CD8-positive, alpha-beta memory T cell (primary cell): ENCODE data around the gene ATP9A. TPM values are rescaled to one million over a fixed set of nuclear protein-coding genes. Genes with fewer than 3 reads are reported as not detected.
A peak's percentile ranks its signal among the peaks of the same experiment; 100 is the strongest.
"Not testable (repeated sequence)": the region's sequence is repeated elsewhere in the genome, so short reads cannot be mapped to it uniquely, and the experiment has no call there.

Experiments used
- CTCF ChIA-PET: fragments of 350-600 bp; sonication (Branson Sonifier 250); formaldehyde crosslinking; loops from one replicate; lab custom pipeline; 2021; ENCODE audit warnings: antibody characterized with exemption; lab: Charles Lee
- POLR2A ChIA-PET: fragments of 350-600 bp; sonication (Branson Sonifier 250); formaldehyde crosslinking; loops from one replicate; lab custom pipeline; 2021; ENCODE audit warnings: antibody characterized with exemption; lab: Charles Lee
- DNase-seq, 5 donors: peaks; one replicate each; pipeline versions ENCODE4 v3.0.0 to v3.0.0-alpha.2; 2020 to 2022; ENCODE audit warnings: mixed read lengths in 1 of 5
- H3K27ac ChIP-seq: one replicate; pipeline ENCODE4 v1.7.0; 2013; ENCODE audit warnings: low read depth, mild to moderate bottlenecking, low read length, moderate library complexity
- H3K27me3 ChIP-seq: 2 replicates; pipeline ENCODE4 v1.7.0; 2013; ENCODE audit warnings: low read length, mild to moderate bottlenecking; ENCODE audit not compliant: insufficient read depth, poor library complexity, severe bottlenecking
- H3K36me3 ChIP-seq: 2 replicates; pipeline ENCODE4 v1.7.0; 2013; ENCODE audit warnings: mild to moderate bottlenecking, low read length, moderate library complexity; ENCODE audit not compliant: insufficient read depth
- H3K4me1 ChIP-seq: 2 replicates; pipeline ENCODE4 v1.7.0; 2013; ENCODE audit warnings: mild to moderate bottlenecking, low read length, moderate library complexity; ENCODE audit not compliant: insufficient read depth
- H3K4me3 ChIP-seq: 2 replicates; pipeline ENCODE4 v1.7.0; 2013; ENCODE audit warnings: mild to moderate bottlenecking, low read length
- H3K9me3 ChIP-seq: 2 replicates; pipeline ENCODE4 v1.7.0; 2013; ENCODE audit warnings: mild to moderate bottlenecking, low read length
- H3K27ac Mint-ChIP-seq, 8 donors: one replicate each; pipeline ENCODE4 v1.8.0; 2020 to 2021; ENCODE audit warnings: mixed read lengths in 8 of 8, mild to moderate bottlenecking in 6 of 8, inconsistent platforms in 3 of 8, moderate library complexity in 3 of 8
- H3K27me3 Mint-ChIP-seq, 2 donors: one replicate each; pipeline ENCODE4 v1.8.0; 2020 to 2021; ENCODE audit warnings: mixed read lengths in 2 of 2, mild to moderate bottlenecking in 1 of 2, moderate library complexity in 1 of 2
- H3K36me3 Mint-ChIP-seq, 3 donors: one replicate each; pipeline ENCODE4 v1.8.0; 2020 to 2021; ENCODE audit warnings: mixed read lengths in 3 of 3, inconsistent platforms in 1 of 3, mild to moderate bottlenecking in 1 of 3
- H3K4me1 Mint-ChIP-seq, 3 donors: one replicate each; pipeline ENCODE4 v1.8.0; 2020 to 2021; ENCODE audit warnings: mixed read lengths in 3 of 3, inconsistent platforms in 1 of 3, mild to moderate bottlenecking in 1 of 3
- H3K4me3 Mint-ChIP-seq, 7 donors: one replicate each; pipeline ENCODE4 v1.8.0; 2020 to 2021; ENCODE audit warnings: mixed read lengths in 7 of 7, mild to moderate bottlenecking in 6 of 7, moderate library complexity in 4 of 7, inconsistent platforms in 2 of 7
- H3K9me3 Mint-ChIP-seq, 5 donors: one replicate each; pipeline ENCODE4 v1.8.0; 2020 to 2022; ENCODE audit warnings: mixed read lengths in 5 of 5, mild to moderate bottlenecking in 3 of 5, moderate library complexity in 2 of 5, inconsistent platforms in 1 of 5
- polyA plus RNA-seq: library from polyadenylated mRNA; unstranded; fragments of 300-500 nt; fragmentation: Illumina TruSeq; gene quantifications from one replicate; pipeline ENCODE4 v1.2.3, GENCODE V29; 2021
- total RNA-seq, 2 experiments: library from RNA; stranded (reverse); gene quantifications; one replicate each; pipeline ENCODE4 v1.2.3, GENCODE V29; 2021

ATP9A gene
- total and polyA plus RNA-seq, 3 experiments from 2014 or later = 0.46 to 2.3 (median 2.0) TPM

GRCh38 chr20:51789434-51789833, 21.2 kb upstream of the ATP9A start:
- ChIA-PET POLR2A (no interaction called here), CTCF (interaction anchor here (1.4 to 1.5 kb wide), 2 partner anchors 10 to 11 kb away, joined by 3 to 4 read pairs; no protein-coding TSS in a partner anchor)
- no peaks in the 10 kb centered on the region for H3K27me3 ChIP-seq
- H3K4me3 ChIP-seq = no peak overlapping the region
- DNase-seq = no peak
- Mint-ChIP-seq H3K4me3 (no peak overlapping the region), H3K27ac (no peak overlapping the region), H3K4me1 (no peaks in the 10 kb centered on the region), H3K36me3 (no peaks in the 10 kb centered on the region), H3K9me3 (no peaks in the 10 kb centered on the region), H3K27me3 (peaks cover 7 to 16% of the 10 kb centered on the region in 2 donors)
- H3K9me3 ChIP-seq = no peaks in the 10 kb centered on the region
- no peak overlapping the region for H3K27ac ChIP-seq
- no peaks in the 10 kb centered on the region for H3K4me1 ChIP-seq
- no peaks in the 10 kb centered on the region for H3K36me3 ChIP-seq

- H3K4me3 ChIP-seq = no peak overlapping the region
- H3K36me3 Mint-ChIP-seq = no peaks in the 10 kb centered on the region
- no peaks in the 10 kb centered on the region for H3K36me3 ChIP-seq
- no peak for DNase-seq
- CTCF ChIA-PET = interaction anchor here (1.5 kb wide), 1 partner anchor 11 kb away, joined by 4 read pairs; no protein-coding TSS in a partner anchor
- H3K4me1 Mint-ChIP-seq = no peaks in the 10 kb centered on the region
- H3K27me3 ChIP-seq = no peaks in the 10 kb centered on the region
- H3K9me3 ChIP-seq = no peaks in the 10 kb centered on the region
- peaks cover 7 to 13% of the 10 kb centered on the region in 2 donors for H3K27me3 Mint-ChIP-seq
- no peak overlapping the region for H3K27ac ChIP-seq
- H3K4me1 ChIP-seq = no peaks in the 10 kb centered on the region
- H3K9me3 Mint-ChIP-seq = no peaks in the 10 kb centered on the region
- H3K4me3 Mint-ChIP-seq = no peak overlapping the region
- POLR2A ChIA-PET = no interaction called here
- H3K27ac Mint-ChIP-seq = peak overlapping the region in 1 of 8 donors; percentile 48
Measured at GRCh38 chr20:51788822-51789221, 20.6 kb upstream of the ATP9A start.

GRCh38 chr20:51784299-51784698, 16.1 kb upstream of the ATP9A start:
- Mint-ChIP-seq H3K4me1 (no peaks in the 10 kb centered on the region), H3K27ac (no peak overlapping the region), H3K36me3 (no peaks in the 10 kb centered on the region), H3K4me3 (no peak overlapping the region), H3K9me3 (no peaks in the 10 kb centered on the region), H3K27me3 (peaks cover 0 to 7% of the 10 kb centered on the region in 2 donors)
- POLR2A ChIA-PET = no interaction called here
- no peak for DNase-seq
- H3K9me3 ChIP-seq = no peaks in the 10 kb centered on the region
- H3K27me3 ChIP-seq = no peaks in the 10 kb centered on the region
- H3K4me1 ChIP-seq = no peaks in the 10 kb centered on the region
- H3K4me3 ChIP-seq = no peak overlapping the region
- CTCF ChIA-PET = no interaction called here
- H3K36me3 ChIP-seq = no peaks in the 10 kb centered on the region
- H3K27ac ChIP-seq = no peak overlapping the region

GRCh38 chr20:51778229-51778759, 10.1 kb upstream of the ATP9A start:
- H3K4me1 ChIP-seq, H3K27ac ChIP-seq, POLR2A ChIA-PET, H3K27me3 Mint-ChIP-seq, H3K9me3 ChIP-seq, H3K27ac Mint-ChIP-seq, H3K4me3 ChIP-seq, H3K9me3 Mint-ChIP-seq, H3K36me3 ChIP-seq, DNase-seq, H3K27me3 ChIP-seq, H3K4me3 Mint-ChIP-seq, H3K4me1 Mint-ChIP-seq, H3K36me3 Mint-ChIP-seq, CTCF ChIA-PET: not testable (repeated sequence)

- CTCF ChIA-PET = interaction anchor here (1.2 kb wide), 2 partner anchors 9 to 20 kb away, joined by 3 read pairs; no protein-coding TSS in a partner anchor
- POLR2A ChIA-PET = no interaction called here
- peaks cover 0 to 5% (median 0%) of the 10 kb centered on the region in 3 donors for H3K36me3 Mint-ChIP-seq
Measured at GRCh38 chr20:51775241-51775640, 7.1 kb upstream of the ATP9A start.

GRCh38 chr20:51772236-51772635, 4.0 kb upstream of the ATP9A start:
- ChIA-PET CTCF (no interaction called here), POLR2A (no interaction called here)
- Histone ChIP-seq H3K27ac (no peak overlapping the region), H3K4me1 (peaks cover 5% of the 10 kb centered on the region), H3K27me3 (peaks cover 9% of the 10 kb centered on the region), H3K9me3 (no peaks in the 10 kb centered on the region), H3K4me3 (no peak overlapping the region), H3K36me3 (no peaks in the 10 kb centered on the region)
- peaks cover 11 to 30% of the 10 kb centered on the region in 2 donors for H3K27me3 Mint-ChIP-seq
- H3K36me3 Mint-ChIP-seq = peaks cover 0 to 2% (median 0%) of the 10 kb centered on the region in 3 donors
- no peak for DNase-seq
- H3K4me3 Mint-ChIP-seq = no peak overlapping the region
- H3K4me1 Mint-ChIP-seq = peaks cover 9 to 15% (median 11%) of the 10 kb centered on the region in 3 donors
- H3K9me3 Mint-ChIP-seq = no peaks in the 10 kb centered on the region
- H3K27ac Mint-ChIP-seq = peak overlapping the region in 1 of 8 donors; percentile 56

More at GRCh38 chr20:51775241-51775640, 7.1 kb upstream of the ATP9A start:
- Histone ChIP-seq H3K36me3 (no peaks in the 10 kb centered on the region), H3K9me3 (no peaks in the 10 kb centered on the region), H3K4me1 (no peaks in the 10 kb centered on the region), H3K27me3 (no peaks in the 10 kb centered on the region), H3K27ac (no peak overlapping the region), H3K4me3 (no peak overlapping the region)
- DNase-seq = no peak
- Mint-ChIP-seq H3K4me3 (no peak overlapping the region), H3K9me3 (peaks cover 0 to 5% (median 4%) of the 10 kb centered on the region in 5 donors), H3K27me3 (peaks cover 5 to 15% of the 10 kb centered on the region in 2 donors), H3K27ac (no peak overlapping the region), H3K4me1 (no peaks in the 10 kb centered on the region)

GRCh38 chr20:51769976-51770615, 1.9 kb upstream of the ATP9A start:
- Histone ChIP-seq H3K4me1 (peaks cover 5% of the 10 kb centered on the region), H3K27ac (no peak overlapping the region), H3K27me3 (peaks cover 9% of the 10 kb centered on the region), H3K4me3 (no peak overlapping the region), H3K9me3 (no peaks in the 10 kb centered on the region), H3K36me3 (no peaks in the 10 kb centered on the region)
- ChIA-PET CTCF (no interaction called here), POLR2A (no interaction called here)
- peaks cover 9 to 20% (median 11%) of the 10 kb centered on the region in 3 donors for H3K4me1 Mint-ChIP-seq
- no peak for DNase-seq
- peaks cover 19 to 31% of the 10 kb centered on the region in 2 donors for H3K27me3 Mint-ChIP-seq
- H3K9me3 Mint-ChIP-seq = no peaks in the 10 kb centered on the region
- peaks cover 0 to 2% (median 0%) of the 10 kb centered on the region in 3 donors for H3K36me3 Mint-ChIP-seq
- no peak overlapping the region for H3K27ac Mint-ChIP-seq
- peak overlapping the region in 3 of 7 donors; percentile 41 to 59 (median 55) for H3K4me3 Mint-ChIP-seq

GRCh38 chr20:51768759-51769517, 748 bp upstream of the ATP9A start:
- Histone ChIP-seq H3K27ac (no peak overlapping the region), H3K9me3 (no peaks in the 10 kb centered on the region), H3K27me3 (peaks cover 9% of the 10 kb centered on the region), H3K4me1 (peaks cover 5% of the 10 kb centered on the region), H3K4me3 (no peak overlapping the region), H3K36me3 (no peaks in the 10 kb centered on the region)
- Mint-ChIP-seq H3K27ac (peak overlapping the region in 5 of 8 donors; percentile 44 to 72 (median 47)), H3K27me3 (peaks cover 21 to 32% of the 10 kb centered on the region in 2 donors), H3K36me3 (peaks cover 0 to 2% (median 0%) of the 10 kb centered on the region in 3 donors), H3K4me3 (peak overlapping the region; percentile 61 to 85 (median 76)), H3K9me3 (no peaks in the 10 kb centered on the region), H3K4me1 (peaks cover 9 to 20% (median 11%) of the 10 kb centered on the region in 3 donors)
- no peak for DNase-seq
- ChIA-PET POLR2A (no interaction called here), CTCF (no interaction called here)
